ENCODE results near the gene RNF44.
"Not testable (repeated sequence)": the region's sequence is repeated elsewhere in the genome, so short reads cannot be mapped to it uniquely, and the experiment has no call there.

Gene RNF44

GRCh38 chr5:176515396-176515795 lies 21.8 kb downstream of the RNF44 start:
- no peak for FAIRE-seq

GRCh38 chr5:176514244-176514950 lies 22.8 kb downstream of the RNF44 start:
- no peak for FAIRE-seq

- FAIRE-seq, result no peak
Observed at GRCh38 chr5:176513788-176514187, 23.4 kb downstream of the RNF44 start.

- no peak for FAIRE-seq
Observed at GRCh38 chr5:176508603-176509002, 28.6 kb downstream of the RNF44 start.

GRCh38 chr5:176507911-176508310 lies 29.3 kb downstream of the RNF44 start:
- FAIRE-seq, result no peak

- no peak for FAIRE-seq
Observed at GRCh38 chr5:176503496-176503895, 33.7 kb downstream of the RNF44 start.

- no peak for FAIRE-seq
Observed at GRCh38 chr5:176501333-176501732, 35.9 kb downstream of the RNF44 start.

- FAIRE-seq, result no peak
Observed at GRCh38 chr5:176500511-176500910, 36.7 kb downstream of the RNF44 start.

GRCh38 chr5:176499273-176499672 lies 37.9 kb downstream of the RNF44 start:
- no peak for FAIRE-seq

GRCh38 chr5:176497852-176498251 lies 39.4 kb downstream of the RNF44 start:
- FAIRE-seq, result no peak

GRCh38 chr5:176492431-176492830 lies 44.8 kb downstream of the RNF44 start:
- no peak for FAIRE-seq

- FAIRE-seq, result no peak
Observed at GRCh38 chr5:176491901-176492300, 45.3 kb downstream of the RNF44 start.

- no peak for FAIRE-seq
Observed at GRCh38 chr5:176491101-176491502, 46.1 kb downstream of the RNF44 start.

GRCh38 chr5:176490301-176490700 lies 46.9 kb downstream of the RNF44 start:
- FAIRE-seq, result no peak

GRCh38 chr5:176489077-176489476 lies 48.1 kb downstream of the RNF44 start:
- no peak for FAIRE-seq

GRCh38 chr5:176487160-176487559 lies 50.0 kb downstream of the RNF44 start:
- not testable (repeated sequence) for FAIRE-seq

- FAIRE-seq, result no peak
Observed at GRCh38 chr5:176486189-176486757, 50.9 kb downstream of the RNF44 start.

GRCh38 chr5:176485176-176485575 lies 52.0 kb downstream of the RNF44 start:
- FAIRE-seq, result no peak

- FAIRE-seq, result no peak
Observed at GRCh38 chr5:176481711-176482110, 55.5 kb downstream of the RNF44 start.
